Stimulated activated memory B cell treated with anti-CD40 and anti-IgM and Interleukin-4, amounts not matched to agents 10 μg/mL and 1 μg/mL and 100 μg/mL, for 72 hours (primary cell): ENCODE data around the gene LRPPRC.
"Not testable (repeated sequence)": the region's sequence is repeated elsewhere in the genome, so short reads cannot be mapped to it uniquely, and the experiment has no call there.

Source experiments
- ATAC-seq: fragments of 150-1000 bp; cut with Tn5 transposase; 2 replicates; pipeline ENCODE4 v1.10.0; 2021
- H3K27ac Mint-ChIP-seq: one replicate; pipeline ENCODE4 v1.8.0; 2022; ENCODE audit warnings: mild to moderate bottlenecking, mixed read lengths
- H3K27me3 Mint-ChIP-seq: one replicate; pipeline ENCODE4 v1.8.0; 2022; ENCODE audit warnings: mixed read lengths
- H3K36me3 Mint-ChIP-seq: one replicate; pipeline ENCODE4 v1.8.0; 2022; ENCODE audit warnings: mixed read lengths
- H3K4me1 Mint-ChIP-seq: one replicate; pipeline ENCODE4 v1.8.0; 2022; ENCODE audit warnings: mixed read lengths
- H3K4me3 Mint-ChIP-seq: one replicate; pipeline ENCODE4 v1.8.0; 2022; ENCODE audit warnings: mild to moderate bottlenecking, moderate library complexity, mixed read lengths
- H3K9me3 Mint-ChIP-seq: one replicate; pipeline ENCODE4 v1.8.0; 2022; ENCODE audit warnings: mixed read lengths

Gene LRPPRC

DNA sequence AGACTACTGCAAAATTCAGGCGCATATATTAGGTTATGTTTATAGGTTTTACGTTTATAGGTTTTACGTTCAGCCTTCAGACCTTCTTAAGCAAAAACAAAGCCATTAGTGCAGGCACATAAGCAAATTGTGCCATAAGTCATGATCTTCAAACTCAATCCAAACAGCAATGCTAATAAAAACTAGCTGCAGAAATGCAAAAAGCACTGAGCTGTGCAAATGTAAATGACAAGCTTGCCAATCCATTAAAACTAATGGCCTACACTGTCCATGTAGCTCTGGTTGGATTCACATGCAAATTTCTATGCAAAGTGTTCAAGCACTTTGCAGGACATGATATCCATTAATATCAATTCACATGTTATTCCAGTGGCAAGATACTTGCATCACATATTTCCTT is 50.9 kb downstream of the LRPPRC start:
- H3K4me1 Mint-ChIP-seq: no peaks in the 10 kb centered on the region
- no peak for ATAC-seq
- no peaks in the 10 kb centered on the region for H3K9me3 Mint-ChIP-seq
- H3K4me3 Mint-ChIP-seq: no peak overlapping the region
- H3K27ac Mint-ChIP-seq: no peak overlapping the region
- peaks cover 34% of the 10 kb centered on the region for H3K36me3 Mint-ChIP-seq
- H3K27me3 Mint-ChIP-seq: no peaks in the 10 kb centered on the region

DNA sequence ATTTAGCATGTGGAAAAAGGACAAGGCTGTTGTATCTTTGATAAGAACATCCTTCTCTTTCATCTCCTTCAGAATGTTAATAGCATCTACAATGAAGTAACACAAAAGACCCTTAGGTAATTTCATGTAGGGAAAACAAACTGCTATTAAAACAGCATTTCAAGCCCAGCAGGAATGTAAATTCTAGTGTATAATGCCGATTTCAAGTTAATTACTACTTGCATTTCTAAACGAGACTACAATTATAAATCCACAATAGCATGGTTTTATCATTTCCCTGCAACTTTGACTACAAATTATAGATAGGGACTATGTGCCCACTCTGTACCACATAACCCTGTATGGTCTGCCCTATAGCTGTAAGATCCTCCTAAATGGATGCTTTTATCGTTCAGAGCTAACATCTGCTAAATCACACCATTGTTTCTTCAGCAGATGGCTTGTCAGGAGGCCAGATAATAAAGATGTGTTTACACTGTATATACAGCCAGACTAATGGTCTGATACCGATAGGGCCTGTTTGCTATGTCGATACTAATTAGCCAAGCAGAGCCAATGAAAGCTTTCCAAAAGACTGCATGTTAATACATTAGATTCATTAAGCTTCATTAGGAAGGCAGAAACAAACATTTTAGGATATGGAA is 51.9 kb downstream of the LRPPRC start:
- ATAC-seq: no peak
- Mint-ChIP-seq H3K9me3 (no peaks in the 10 kb centered on the region), H3K27ac (no peak overlapping the region), H3K36me3 (peaks cover 34% of the 10 kb centered on the region), H3K4me3 (no peak overlapping the region), H3K27me3 (no peaks in the 10 kb centered on the region), H3K4me1 (no peaks in the 10 kb centered on the region)

DNA sequence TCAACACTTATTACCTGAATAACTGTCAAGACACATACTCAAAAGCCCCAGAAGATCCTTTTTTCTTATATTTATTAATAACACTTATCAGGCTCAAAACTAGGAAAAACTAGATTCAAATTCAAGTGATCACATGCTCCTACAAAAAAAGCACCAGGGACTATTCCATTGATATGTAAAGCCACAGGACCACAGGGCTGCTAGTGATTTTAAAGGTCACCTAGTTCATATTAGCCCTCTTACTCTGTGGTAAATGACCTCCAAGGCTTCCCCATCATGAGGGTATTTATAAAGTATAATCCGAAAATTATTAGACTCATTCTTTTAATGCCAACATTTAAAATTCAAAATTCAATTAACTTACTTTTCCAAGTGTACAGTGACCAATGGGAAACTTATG is 52.5 kb downstream of the LRPPRC start:
- Mint-ChIP-seq H3K4me1 (no peaks in the 10 kb centered on the region), H3K36me3 (peaks cover 34% of the 10 kb centered on the region), H3K9me3 (no peaks in the 10 kb centered on the region), H3K4me3 (no peak overlapping the region), H3K27ac (no peak overlapping the region), H3K27me3 (no peaks in the 10 kb centered on the region)
- no peak for ATAC-seq

DNA sequence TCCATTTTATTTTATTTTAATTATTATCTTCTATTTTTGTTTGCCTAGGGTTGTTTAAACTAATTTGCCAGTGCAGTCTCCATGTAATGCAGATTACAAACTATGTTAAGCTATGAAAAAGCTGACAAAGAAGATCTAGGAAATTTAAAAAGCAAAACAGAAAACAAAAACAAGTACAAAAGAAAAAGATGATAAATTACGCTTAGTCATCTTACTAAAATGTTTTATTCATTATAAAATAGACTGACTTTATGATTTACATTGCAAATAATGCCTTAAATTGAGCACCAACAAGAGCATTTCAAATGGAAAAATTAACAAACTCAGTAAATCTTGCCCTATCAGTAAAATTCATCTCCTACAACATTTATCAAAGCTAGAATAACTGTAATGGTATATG is 52.9 kb downstream of the LRPPRC start:
- no peaks in the 10 kb centered on the region for H3K27me3 Mint-ChIP-seq
- ATAC-seq: no peak
- H3K4me3 Mint-ChIP-seq: no peak overlapping the region
- H3K27ac Mint-ChIP-seq: no peak overlapping the region
- H3K36me3 Mint-ChIP-seq: peaks cover 34% of the 10 kb centered on the region
- H3K4me1 Mint-ChIP-seq: no peaks in the 10 kb centered on the region
- H3K9me3 Mint-ChIP-seq: no peaks in the 10 kb centered on the region

DNA sequence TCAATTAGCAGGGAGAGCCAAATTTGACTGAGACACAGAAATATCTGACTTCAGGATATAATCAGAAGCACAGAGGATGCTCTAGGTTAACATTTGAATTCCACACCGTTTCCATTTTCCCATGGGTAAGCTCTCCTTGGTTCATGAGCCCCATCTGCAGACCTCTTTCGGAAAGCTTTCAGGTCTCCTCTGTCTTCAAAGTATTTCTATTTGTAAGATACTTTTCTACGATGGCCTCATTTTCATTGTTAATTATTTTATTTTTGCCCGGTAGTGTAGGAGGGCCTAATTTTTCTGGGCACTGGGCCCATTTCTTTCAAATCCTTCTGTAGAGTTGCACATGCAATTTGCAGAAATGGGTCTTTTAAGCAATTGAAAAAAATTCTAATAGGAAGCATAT is 53.8 kb downstream of the LRPPRC start:
- Mint-ChIP-seq H3K4me1 (no peaks in the 10 kb centered on the region), H3K36me3 (peaks cover 31% of the 10 kb centered on the region), H3K27ac (no peak overlapping the region)

DNA sequence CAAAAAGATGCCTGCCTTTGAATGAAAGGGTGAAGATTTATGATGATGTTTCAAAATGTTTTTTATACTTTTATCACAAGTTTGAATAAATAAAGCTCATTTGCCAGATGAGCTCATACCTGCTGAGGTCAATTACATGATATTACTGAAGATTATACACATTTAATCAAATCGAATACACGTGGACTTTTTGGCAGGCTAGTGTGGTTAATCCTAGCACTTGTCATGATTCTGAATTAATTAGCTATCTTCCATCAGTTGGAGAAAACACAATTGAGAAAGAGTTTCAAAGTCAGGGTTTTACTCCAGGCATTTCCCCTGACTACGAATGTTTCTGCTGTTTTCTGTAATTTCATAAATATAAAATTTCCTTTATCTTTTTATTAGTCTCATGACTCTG is 54.4 kb downstream of the LRPPRC start:
- no peak for ATAC-seq
- Mint-ChIP-seq H3K4me3 (no peak overlapping the region), H3K9me3 (no peaks in the 10 kb centered on the region), H3K4me1 (no peaks in the 10 kb centered on the region), H3K36me3 (peaks cover 34% of the 10 kb centered on the region), H3K27ac (no peak overlapping the region), H3K27me3 (no peaks in the 10 kb centered on the region)

More for the DNA sequence above, 53.8 kb downstream of the LRPPRC start:
- no peak overlapping the region for H3K4me3 Mint-ChIP-seq
- no peak for ATAC-seq
- H3K27me3 Mint-ChIP-seq: no peaks in the 10 kb centered on the region
- H3K9me3 Mint-ChIP-seq: no peaks in the 10 kb centered on the region

DNA sequence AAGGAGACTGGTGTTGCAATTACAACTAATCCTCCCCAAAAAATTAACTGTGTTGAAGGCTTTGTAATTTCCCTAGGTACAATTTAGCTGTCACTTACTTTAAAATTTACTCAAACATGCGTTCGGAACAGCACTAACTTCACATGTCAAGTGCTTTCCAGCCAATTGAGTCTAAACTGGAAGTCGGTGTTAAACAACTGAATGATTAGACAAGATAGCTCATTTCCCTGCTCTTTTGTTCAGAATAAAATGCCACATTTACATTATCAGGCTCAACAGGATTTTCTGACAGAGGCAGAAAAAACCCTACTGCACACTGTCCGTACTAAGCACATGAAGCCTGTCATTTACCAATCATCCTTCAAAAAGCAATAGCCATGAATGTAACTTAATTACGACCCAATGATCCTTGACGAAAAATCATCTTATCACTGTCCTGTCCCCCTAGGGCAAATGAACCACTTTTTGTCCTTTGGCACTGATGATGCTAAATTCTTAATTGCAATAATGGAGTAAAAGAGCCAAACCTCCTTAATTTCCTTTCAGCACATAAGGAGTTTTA is 56.0 kb downstream of the LRPPRC start:
- no peaks in the 10 kb centered on the region for H3K27me3 Mint-ChIP-seq
- H3K9me3 Mint-ChIP-seq: no peaks in the 10 kb centered on the region
- H3K4me1 Mint-ChIP-seq: no peaks in the 10 kb centered on the region
- H3K36me3 Mint-ChIP-seq: peaks cover 27% of the 10 kb centered on the region
- no peak for ATAC-seq
- no peak overlapping the region for H3K4me3 Mint-ChIP-seq
- H3K27ac Mint-ChIP-seq: no peak overlapping the region

DNA sequence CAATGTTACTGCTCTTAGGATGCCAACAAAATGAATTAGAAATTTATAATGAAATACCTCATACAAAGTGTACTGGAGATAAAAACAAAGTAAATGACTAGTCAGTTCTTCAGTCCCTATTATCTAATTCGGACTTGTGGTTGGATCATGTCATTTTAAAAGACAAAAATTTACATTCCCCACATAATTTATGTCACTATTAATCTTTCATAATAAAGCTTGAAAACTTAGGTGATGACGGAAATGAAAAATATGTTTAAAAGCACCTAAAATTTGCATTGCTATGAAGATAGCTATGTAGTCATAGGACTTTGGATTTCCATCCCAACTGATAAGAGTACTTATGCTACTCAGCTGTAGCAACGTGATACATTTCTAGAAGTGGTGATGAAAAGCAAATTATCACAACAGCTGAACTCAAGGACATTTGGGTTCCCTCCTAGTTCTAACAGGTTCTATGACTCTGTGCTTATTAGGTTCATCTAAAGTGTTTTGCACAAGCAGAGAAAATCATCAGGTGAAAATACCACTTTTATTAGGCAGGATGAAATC is 58.4 kb downstream of the LRPPRC start:
- ATAC-seq: no peak
- H3K9me3 Mint-ChIP-seq: no peaks in the 10 kb centered on the region
- no peaks in the 10 kb centered on the region for H3K27me3 Mint-ChIP-seq
- H3K36me3 Mint-ChIP-seq: peaks cover 34% of the 10 kb centered on the region
- no peak overlapping the region for H3K4me3 Mint-ChIP-seq
- no peak overlapping the region for H3K27ac Mint-ChIP-seq
- no peaks in the 10 kb centered on the region for H3K4me1 Mint-ChIP-seq

DNA sequence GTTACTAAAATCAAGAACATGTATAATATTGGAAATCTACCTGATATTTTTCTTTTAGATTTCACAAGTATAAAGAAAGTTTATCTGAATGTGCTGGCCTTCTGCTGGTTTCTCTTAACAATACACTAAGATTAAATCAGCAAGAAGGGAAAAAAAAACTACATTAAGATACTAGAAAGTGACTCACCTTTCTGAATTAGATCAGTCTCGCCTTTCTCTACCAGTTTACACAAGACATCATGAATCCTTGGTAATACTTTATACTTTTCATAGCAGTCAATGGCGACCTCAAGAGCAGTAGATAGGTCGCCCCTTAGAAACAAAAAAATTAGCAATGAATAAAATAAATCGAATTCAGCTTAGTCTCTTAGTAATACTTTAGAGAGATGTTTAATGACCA is 61.2 kb downstream of the LRPPRC start:
- ATAC-seq: no peak
- H3K4me3 Mint-ChIP-seq: no peak overlapping the region

DNA sequence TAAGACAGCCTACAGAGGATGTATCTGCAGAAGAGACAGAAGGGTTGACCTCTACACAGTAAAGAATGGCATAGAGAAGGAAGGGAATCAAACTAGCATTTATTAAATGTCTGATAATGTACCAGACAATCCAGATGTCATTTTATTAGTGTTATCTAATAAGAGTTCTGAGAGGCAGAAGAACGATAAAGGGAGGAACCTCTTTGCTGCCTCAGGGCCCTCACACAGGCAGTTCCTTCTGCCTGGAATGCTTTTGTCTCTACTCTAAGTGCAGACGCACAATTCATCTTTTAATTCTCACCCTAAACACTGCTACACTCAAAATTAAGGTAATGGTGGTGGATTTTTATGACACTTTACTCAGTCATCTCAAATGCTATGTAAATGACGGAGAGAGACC is 64.5 kb downstream of the LRPPRC start:
- Mint-ChIP-seq H3K4me1 (no peaks in the 10 kb centered on the region), H3K36me3 (peaks cover 43% of the 10 kb centered on the region), H3K27ac (no peak overlapping the region), H3K9me3 (no peaks in the 10 kb centered on the region), H3K27me3 (no peaks in the 10 kb centered on the region), H3K4me3 (no peak overlapping the region)
- ATAC-seq: no peak

More for the DNA sequence above, 61.2 kb downstream of the LRPPRC start:
- Mint-ChIP-seq H3K4me1 (no peaks in the 10 kb centered on the region), H3K9me3 (no peaks in the 10 kb centered on the region), H3K36me3 (peaks cover 37% of the 10 kb centered on the region), H3K27ac (no peak overlapping the region), H3K27me3 (no peaks in the 10 kb centered on the region)

DNA sequence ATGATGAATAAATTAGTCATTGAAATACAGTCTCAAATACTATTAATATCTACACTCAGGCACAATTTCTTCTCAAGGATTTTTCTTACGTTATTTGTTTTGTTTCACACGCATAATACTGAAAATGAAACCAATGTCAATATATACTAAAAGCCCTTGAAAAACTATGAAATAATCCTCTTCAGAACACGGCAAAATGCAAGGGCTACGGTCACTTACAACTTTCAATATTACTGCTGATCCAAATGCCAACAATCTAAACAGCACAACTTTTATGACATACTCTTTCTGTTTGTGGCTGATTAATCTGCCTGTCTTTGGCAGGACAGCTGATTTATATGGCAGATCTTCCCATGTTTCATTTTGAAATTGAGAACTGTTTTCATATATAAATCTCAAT is 68.3 kb downstream of the LRPPRC start:
- Mint-ChIP-seq H3K27ac (peak overlapping the region; percentile 42), H3K9me3 (no peaks in the 10 kb centered on the region), H3K36me3 (peaks cover 43% of the 10 kb centered on the region), H3K4me3 (no peak overlapping the region), H3K4me1 (no peaks in the 10 kb centered on the region), H3K27me3 (no peaks in the 10 kb centered on the region)
- no peak for ATAC-seq

DNA sequence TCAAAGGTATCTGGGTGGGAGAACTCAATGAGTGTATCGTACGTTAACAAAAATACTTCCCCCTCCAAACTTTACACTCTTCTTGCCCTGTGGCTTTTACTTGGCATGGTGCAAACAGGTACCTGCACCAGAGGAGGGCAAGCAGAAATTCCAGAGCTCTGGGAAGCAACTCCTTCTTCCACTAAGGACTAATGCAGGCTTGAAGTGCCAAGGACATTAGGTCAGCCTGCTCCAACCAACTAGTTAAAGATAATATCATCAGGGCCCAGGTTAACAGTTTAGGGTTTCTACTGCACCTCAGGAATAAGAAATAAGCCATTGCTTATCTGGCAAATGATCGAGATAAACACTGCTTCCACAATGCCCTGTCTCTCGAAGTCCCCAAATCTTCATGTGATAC is 70.4 kb downstream of the LRPPRC start:
- peaks cover 47% of the 10 kb centered on the region for H3K36me3 Mint-ChIP-seq
- no peak overlapping the region for H3K27ac Mint-ChIP-seq
- no peak for ATAC-seq
- no peaks in the 10 kb centered on the region for H3K27me3 Mint-ChIP-seq
- H3K4me1 Mint-ChIP-seq: no peaks in the 10 kb centered on the region
- no peak overlapping the region for H3K4me3 Mint-ChIP-seq
- H3K9me3 Mint-ChIP-seq: no peaks in the 10 kb centered on the region

DNA sequence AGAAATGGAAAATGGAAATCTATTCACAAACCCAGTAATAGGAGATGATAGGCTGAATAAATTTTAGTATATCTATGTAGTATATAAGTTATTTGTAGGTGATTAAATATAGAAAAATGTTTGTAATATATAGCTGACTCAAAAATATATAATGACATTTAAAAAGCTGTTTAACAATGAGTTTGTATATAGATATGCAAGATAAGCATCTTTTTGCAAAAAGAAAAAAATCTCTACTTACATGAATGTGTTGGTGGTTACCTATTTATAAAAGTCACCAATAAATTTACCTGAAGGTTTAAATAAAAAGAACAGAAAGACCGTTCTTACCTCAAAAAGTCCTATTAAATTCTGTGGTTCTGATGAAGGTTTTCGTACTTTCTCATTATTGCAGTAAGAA is 71.3 kb downstream of the LRPPRC start:
- Mint-ChIP-seq H3K36me3 (peaks cover 39% of the 10 kb centered on the region), H3K27ac (no peak overlapping the region), H3K4me1 (no peaks in the 10 kb centered on the region), H3K27me3 (no peaks in the 10 kb centered on the region), H3K9me3 (no peaks in the 10 kb centered on the region), H3K4me3 (no peak overlapping the region)
- no peak for ATAC-seq

DNA sequence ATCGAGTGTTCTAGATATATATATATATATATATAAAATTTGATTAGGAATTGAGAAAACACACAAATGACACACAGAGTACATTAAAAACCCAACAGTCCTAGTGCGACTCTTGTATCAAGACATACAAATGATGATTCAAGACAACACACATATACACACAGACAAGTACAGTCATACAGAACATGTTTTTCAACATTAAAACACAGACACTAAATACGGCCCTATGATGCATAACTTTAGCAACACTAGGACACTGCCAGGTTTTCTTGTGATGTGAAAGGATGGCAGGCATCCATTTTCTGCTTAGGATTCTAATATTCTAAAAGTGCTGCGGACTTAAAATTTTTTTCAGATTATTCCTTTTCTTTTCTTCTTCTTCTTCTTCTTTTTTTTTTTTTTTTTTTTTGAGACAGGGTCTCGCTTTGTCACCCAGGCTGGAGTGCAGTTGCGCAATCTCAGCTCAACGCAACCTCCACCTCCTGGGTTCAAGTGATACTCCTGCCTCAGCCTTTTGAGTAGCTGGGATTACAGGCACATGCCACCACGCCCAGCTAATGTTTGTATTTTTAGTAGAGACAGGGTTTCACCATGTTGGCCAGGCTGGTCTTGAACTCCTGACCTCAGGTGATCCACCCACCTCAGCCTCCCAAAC is 84.5 kb downstream of the LRPPRC start:
- not testable (repeated sequence) for H3K9me3 Mint-ChIP-seq, H3K27me3 Mint-ChIP-seq, H3K4me3 Mint-ChIP-seq, ATAC-seq, H3K4me1 Mint-ChIP-seq, H3K27ac Mint-ChIP-seq
- peaks cover 48% of the 10 kb centered on the region for H3K36me3 Mint-ChIP-seq

DNA sequence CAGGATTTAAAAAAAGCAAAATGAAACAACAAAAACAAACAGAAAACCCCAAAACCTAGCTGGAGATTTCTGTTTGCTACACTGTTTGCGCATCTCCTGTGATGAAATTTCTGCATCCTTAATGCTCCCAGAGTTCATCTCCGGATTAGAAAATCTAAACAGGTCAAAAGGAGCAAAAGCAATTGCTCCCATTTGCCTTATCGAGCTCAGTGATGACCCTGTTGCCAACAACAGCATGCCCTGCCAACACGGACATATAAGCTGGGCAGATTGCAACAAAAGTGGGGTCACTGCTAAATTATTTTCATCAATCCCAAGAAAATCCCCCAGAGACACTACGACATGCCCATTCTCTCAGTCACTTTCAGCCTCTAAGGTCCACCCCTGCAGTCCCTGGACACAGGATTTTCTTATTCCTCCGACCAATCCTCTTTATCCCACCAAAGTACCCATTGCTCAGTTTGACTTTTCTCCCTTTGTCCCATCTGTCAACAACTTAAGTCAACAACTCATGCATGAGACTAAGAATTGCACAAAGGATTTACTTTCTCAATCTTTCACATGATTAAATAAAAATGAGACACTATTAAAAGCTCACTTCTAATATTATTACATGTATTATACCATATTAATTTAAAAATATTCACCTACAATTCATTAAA is 89.2 kb downstream of the LRPPRC start:
- no peak for ATAC-seq
- H3K27me3 Mint-ChIP-seq: no peaks in the 10 kb centered on the region
- peak overlapping the region; percentile 20 for H3K27ac Mint-ChIP-seq
- no peaks in the 10 kb centered on the region for H3K9me3 Mint-ChIP-seq
- peaks cover 5% of the 10 kb centered on the region for H3K4me1 Mint-ChIP-seq
- H3K4me3 Mint-ChIP-seq: no peak overlapping the region
- H3K36me3 Mint-ChIP-seq: peaks cover 49% of the 10 kb centered on the region
